Activated gamma-delta T cell treated with anti-CD3 and anti-CD28 coated beads, Interleukin-2, amount 50 U/mL, for 16 hours (primary cell): Measurements from ENCODE around the gene SDC4.

Source experiments
- DNase-seq: peaks from one replicate; pipeline ENCODE4 v3.0.0-alpha.2; 2020; ENCODE audit warnings: low read depth

The SDC4 gene

DNA sequence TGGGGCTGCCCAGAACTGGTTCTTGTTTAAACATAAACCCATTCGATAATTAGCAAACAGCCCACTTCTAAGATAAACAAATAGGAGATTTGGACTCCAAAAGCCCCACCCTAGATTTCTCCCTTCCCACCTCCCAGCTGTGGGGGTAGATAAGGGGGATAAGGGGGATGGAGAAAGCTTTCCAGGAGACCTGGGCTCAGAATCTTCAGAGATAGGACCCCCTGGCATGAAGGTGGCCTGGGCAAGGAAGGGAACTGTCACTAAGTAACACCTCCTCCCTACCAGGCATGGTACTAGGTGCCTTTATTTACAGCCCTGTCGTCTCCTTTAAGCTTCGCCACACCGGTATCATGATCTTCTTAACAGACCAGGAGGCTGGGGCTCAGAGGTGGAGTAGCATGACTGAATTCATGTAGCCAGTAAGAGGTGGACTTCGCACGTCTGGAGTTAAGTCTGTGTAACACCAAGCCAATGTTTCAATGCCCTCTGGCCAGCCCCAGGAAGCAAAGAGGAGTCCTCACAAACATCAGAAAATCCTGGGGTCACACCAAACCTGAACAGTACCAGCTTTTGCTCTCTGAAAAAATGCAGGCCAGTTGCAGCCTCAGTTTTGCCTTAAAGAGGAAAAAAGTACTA is 4.6 kb downstream of the SDC4 start:
- no peak for DNase-seq

GRCh38 chr20:45342855-45343531 is 5.2 kb downstream of the SDC4 start:
- no peak for DNase-seq

- no peak for DNase-seq
Measured at GRCh38 chr20:45341939-45342854, 6.0 kb downstream of the SDC4 start.

GRCh38 chr20:45341579-45341938 is 6.7 kb downstream of the SDC4 start:
- DNase-seq = no peak

DNA sequence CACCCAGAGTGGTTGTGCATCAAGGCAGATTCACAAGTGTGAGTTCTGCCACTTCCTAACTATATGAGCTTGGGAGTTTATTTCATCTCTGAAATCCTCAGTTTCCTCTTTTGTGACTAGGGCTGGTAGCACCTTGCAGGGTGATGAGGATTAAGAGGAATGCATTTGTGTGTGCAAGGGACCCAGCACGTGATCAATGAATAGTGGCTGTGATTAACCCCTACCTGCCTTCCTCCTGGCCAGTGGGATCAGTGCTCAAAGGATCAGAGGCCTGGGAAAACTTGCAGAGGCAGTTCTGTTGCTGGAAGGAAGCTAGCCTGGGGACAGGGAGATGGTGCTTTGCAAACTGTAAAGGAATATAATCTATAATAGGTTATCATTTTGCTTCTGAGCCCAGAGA is 7.3 kb downstream of the SDC4 start:
- no peak for DNase-seq

GRCh38 chr20:45340236-45340847 is 7.9 kb downstream of the SDC4 start:
- no peak for DNase-seq

DNA sequence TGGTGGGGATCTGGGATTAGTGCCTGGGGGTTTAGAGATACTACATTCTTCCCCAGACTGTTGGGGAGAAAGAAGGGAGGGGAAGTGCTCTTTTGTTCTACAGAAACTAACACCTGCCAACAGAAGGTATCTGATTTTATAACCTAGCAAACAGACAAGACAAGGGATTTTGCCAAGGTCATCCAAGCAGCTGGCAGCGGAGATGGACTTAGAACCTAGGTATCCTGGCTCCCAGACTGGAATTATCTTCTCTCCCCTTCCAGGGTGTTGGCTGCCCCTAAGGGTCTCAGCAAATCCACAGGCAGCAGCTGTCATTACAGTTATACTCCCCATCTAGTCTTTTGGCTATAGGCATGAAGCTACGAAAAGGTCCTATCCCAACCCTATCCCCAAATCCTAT is 8.4 kb downstream of the SDC4 start:
- DNase-seq = no peak

GRCh38 chr20:45339084-45339483 is 9.1 kb downstream of the SDC4 start:
- DNase-seq = no peak

DNA sequence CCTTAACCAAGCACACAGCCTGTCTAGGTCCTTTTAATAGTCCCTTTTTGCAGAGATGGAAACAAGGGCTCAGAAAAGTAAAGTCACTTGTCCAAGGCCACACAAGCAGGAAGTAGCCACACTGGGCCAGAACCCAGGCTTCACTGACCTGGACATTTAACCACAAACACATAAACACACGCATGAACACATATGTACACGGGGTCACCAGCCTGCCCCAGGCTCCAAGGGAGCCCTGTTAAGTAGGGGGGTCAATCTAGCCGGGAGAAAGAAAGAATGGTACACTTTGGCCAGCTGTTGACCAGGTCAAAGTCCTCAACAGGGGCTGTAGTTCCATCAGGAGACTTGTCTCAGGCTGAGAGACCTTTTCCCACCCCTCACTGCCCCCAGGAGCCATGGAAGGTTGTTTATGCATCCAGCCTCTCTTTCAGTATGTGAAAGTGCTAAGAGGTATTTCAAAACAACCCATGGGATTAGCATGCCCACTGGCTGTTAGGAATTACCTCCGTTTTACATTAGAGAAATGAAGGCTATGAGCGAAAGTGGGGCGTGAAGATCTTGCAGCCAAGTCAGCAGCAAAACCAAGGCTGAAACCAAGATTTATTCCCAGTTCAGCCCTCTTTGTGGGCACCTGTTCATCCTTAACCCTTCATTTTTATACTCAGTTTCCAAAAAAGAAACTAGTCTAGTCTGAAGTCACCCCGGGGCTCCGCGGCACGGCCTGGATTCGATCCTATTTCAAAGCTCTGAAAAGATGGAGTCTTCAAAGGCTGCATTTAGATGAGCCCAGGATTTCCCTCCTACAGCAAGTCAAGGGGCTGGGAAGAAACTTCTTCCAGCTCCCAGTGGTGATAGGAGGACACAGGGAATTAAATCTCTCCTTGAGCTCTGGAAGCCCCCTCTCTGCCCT is 9.8 kb downstream of the SDC4 start:
- no peak for DNase-seq

GRCh38 chr20:45337367-45338120 is 10.7 kb downstream of the SDC4 start:
- no peak for DNase-seq

- DNase-seq = no peak
Measured at GRCh38 chr20:45336530-45337366, 11.5 kb downstream of the SDC4 start.

DNA sequence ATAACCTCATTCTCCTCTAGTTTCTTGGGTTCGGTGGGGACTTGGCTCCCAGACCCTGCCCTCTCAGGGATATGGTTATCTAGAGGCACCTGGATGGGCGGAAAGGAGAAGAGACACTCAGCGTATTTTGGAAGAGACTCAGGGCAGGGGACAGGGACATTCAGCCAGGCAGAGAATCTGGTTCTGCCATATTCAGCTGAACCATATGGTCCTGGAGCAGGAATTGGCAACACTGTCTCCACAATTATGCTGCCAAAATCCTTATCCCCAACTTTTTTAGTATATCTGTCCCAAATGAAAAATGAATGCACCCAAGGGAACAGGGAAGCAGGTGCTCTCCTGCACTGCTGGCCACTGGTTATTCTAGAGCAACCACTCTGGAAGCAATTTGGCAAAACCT is 17.7 kb downstream of the SDC4 start:
- DNase-seq = no peak

DNA sequence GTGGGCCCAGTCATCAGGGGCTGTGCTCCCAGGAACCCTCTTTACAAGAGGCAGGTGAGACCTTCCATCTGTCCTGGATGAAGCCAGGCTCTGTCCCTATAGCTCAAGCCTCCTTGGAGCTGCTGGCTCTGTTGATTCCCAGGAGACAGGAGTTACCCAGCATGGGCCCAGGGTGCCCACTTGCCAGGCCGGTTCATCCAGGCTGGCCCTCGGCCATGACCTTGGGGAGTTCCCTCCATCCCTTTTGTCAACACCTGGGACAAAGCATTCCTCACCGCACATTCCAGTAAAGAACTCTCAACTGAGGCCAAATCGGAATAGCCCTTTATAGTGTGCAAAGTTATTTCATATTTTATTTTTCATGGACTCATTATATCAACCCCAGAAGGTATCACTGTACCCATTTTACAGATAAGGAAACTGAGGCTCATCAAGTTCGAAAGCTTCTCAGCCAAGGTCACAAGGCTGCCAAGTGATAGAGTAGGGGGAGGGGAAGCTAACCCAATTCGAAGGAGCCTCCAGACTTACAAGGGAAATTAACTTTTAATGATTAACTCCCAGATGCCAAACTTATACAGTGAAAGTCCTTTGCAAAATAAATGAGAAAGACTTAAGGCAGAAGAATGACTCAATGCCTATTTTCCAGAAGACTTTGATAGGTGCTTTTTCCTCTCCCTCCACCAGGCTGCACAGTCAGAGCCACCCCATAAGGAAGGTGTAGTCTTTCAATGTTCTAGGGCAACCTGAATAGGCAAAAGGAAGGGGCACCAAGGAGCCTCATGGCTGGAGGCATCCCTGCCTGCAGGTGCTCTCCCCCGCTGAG is 18.5 kb downstream of the SDC4 start:
- DNase-seq = no peak

GRCh38 chr20:45328451-45328850 is 19.8 kb downstream of the SDC4 start:
- DNase-seq = no peak

GRCh38 chr20:45325371-45325770 is 22.9 kb downstream of the SDC4 start:
- DNase-seq = no peak

- no peak for DNase-seq
Measured at GRCh38 chr20:45323731-45324130, 24.5 kb downstream of the SDC4 start.

- no peak for DNase-seq
Measured at GRCh38 chr20:45322952-45323383, 25.3 kb downstream of the SDC4 start.

DNA sequence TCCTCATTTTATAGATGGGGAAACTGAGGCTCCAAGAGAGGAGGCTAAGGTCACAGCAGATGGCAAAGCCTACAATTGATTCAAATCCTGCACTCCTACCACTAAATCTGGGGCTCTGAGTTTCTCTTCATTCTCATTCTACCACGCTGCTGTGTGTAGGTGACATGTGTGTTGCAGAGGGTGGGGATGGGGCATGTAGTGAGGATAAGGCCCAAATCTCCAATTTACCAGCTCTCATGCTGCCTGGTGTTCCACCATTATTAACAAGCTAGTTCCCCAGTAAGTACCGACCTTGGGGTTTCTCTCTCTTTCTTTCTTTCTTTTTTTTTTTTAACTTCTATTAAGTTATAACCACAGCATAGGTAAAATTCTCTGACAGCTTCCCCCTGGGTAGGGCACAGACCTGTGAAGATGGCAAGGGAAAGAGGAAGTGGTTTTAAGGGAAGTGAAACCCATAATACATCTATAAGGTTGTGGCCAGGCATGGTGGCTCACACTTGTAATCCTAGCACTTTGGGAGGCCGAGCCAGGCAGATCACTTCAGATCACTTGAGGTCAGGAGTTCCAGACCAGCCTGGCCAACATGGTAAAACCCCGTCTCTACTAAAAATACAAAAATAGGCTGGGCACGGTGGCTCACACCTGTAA is 27.2 kb downstream of the SDC4 start:
- DNase-seq = no peak
